Measurements from ENCODE around the gene PCDHGA8. TPM values are rescaled to one million over a fixed set of nuclear protein-coding genes. Genes with fewer than 3 reads are reported as not detected.

Gene PCDHGA8
- total RNA-seq, 1 donor from 2014 or later: 1.0 TPM

- TF ChIP-seq CTCF (conservative IDR thresholded peaks at IDR 0.05; ENCODE audit: low read depth, low read length): no peak
- no peak overlapping the region for H3K4me3 ChIP-seq (ENCODE audit: low read depth, low read length)
- no peak for DNase-seq (ENCODE audit: low read depth)
Measured at GRCh38 chr5:141351591-141351990, 40.8 kb upstream of the PCDHGA8 start.

- no peak for DNase-seq (ENCODE audit: low read depth)
- peak within 1 kb of the TSS; percentile 32 for H3K4me3 ChIP-seq (ENCODE audit: low read depth, low read length)
- peak; percentile 52 for TF ChIP-seq CTCF (conservative IDR thresholded peaks at IDR 0.05; ENCODE audit: low read depth, low read length)
Measured at GRCh38 chr5:141354900-141355469, 37.4 kb upstream of the PCDHGA8 start, which contains the start of gene PCDHGA4. Gene PCDHGA4, plus strand, starts transcription at chr5:141355021. Its CDS starts 87 bp downstream, at chr5:141355108.

- TF ChIP-seq CTCF (conservative IDR thresholded peaks at IDR 0.05; ENCODE audit: low read depth, low read length): no peak
- H3K4me3 ChIP-seq (ENCODE audit: low read depth, low read length): no peak overlapping the region
- DNase-seq (ENCODE audit: low read depth): no peak
Measured at GRCh38 chr5:141355641-141356040, 36.8 kb upstream of the PCDHGA8 start.

- DNase-seq (ENCODE audit: low read depth): no peak
- TF ChIP-seq CTCF (conservative IDR thresholded peaks at IDR 0.05; ENCODE audit: low read depth, low read length): no peak
- H3K4me3 ChIP-seq (ENCODE audit: low read depth, low read length): no peak overlapping the region
Measured at GRCh38 chr5:141356133-141356532, 36.3 kb upstream of the PCDHGA8 start.

DNA sequence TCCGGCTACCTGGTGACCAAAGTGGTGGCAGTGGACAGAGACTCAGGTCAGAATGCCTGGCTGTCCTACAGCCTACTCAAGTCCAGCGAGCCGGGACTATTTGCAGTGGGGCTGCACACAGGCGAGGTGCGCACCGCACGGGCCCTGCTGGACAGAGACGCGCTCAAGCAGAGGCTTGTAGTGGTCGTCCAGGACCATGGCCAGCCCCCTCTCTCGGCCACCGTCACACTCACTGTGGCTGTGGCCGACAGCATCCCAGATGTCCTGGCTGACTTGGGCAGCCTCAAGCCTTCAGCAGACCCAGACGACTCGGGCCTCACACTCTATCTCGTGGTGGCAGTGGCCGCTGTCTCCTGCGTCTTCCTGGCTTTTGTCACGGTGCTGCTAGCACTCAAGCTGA, 35.5 kb upstream of the PCDHGA8 start:
- DNase-seq (ENCODE audit: low read depth): no peak
- no peak overlapping the region for H3K4me3 ChIP-seq (ENCODE audit: low read depth, low read length)
- no peak for TF ChIP-seq CTCF (conservative IDR thresholded peaks at IDR 0.05; ENCODE audit: low read depth, low read length)

DNA sequence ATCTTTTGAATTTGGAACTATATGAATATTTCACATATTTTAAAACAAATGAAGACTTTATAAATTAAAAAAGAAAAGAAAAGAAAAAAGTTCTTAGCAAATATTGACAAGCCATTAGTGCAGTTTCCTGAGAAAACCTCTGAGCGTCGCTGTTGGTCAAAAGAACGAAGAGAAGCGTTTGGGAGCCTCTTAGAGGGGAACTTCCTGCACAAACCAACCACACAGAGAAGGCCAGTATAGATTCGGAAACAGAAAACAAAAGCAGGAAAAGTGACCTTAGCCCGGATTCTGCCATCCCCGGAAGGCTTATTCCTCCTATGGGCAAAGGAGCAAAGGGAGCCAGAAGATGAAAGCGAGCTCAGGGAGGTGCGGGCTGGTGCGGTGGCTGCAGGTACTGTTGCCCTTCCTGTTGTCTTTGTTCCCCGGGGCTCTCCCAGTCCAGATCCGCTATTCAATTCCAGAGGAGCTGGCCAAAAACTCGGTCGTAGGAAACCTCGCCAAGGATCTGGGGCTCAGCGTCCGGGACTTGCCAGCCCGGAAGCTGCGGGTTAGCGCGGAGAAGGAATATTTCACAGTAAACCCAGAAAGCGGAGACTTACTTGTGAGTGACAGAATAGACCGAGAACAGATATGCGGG, 32.5 kb upstream of the PCDHGA8 start, which contains the start of gene PCDHGB2:
Gene PCDHGB2, plus strand, starts transcription at position 205 of the 637 bp plus-strand sequence. Its CDS starts 142 bp downstream, at position 347.
- no peak for DNase-seq (ENCODE audit: low read depth)
- peak; percentile 55 for TF ChIP-seq CTCF (conservative IDR thresholded peaks at IDR 0.05; ENCODE audit: low read depth, low read length)
- peak within 1 kb of the TSS; percentile 47 for H3K4me3 ChIP-seq (ENCODE audit: low read depth, low read length)

GRCh38 chr5:141360685-141361084, 31.7 kb upstream of the PCDHGA8 start:
- no peak for TF ChIP-seq CTCF (conservative IDR thresholded peaks at IDR 0.05; ENCODE audit: low read depth, low read length)
- no peak for DNase-seq (ENCODE audit: low read depth)
- no peak overlapping the region for H3K4me3 ChIP-seq (ENCODE audit: low read depth, low read length)
